PC-9 (cell line): ENCODE data around the gene PLEKHA6.

ENCODE experiments used
- CTCF ChIP-seq: fragments of 200-600 bp; sonication (generic); conservative IDR thresholded peaks from 2 replicates; pipeline ENCODE4 v1.6.1; 2017; ENCODE audit warnings: mixed run types, antibody characterized with exemption, mild to moderate bottlenecking, moderate library complexity
- EZH2 ChIP-seq: fragments of 200-600 bp; sonication (generic); IDR thresholded peaks from 2 replicates; pipeline ENCODE4 v1.8.0; 2017; ENCODE audit warnings: antibody characterized with exemption, low read depth

GRCh38 chr1:204266504-204267034 lies 93.2 kb downstream of the PLEKHA6 start:
- TF ChIP-seq CTCF: no peak
- TF ChIP-seq EZH2: no peak
